K562 (cell line): ENCODE results near the gene SLFNL1.

ENCODE experiments used
- CTCF ChIP-seq, 3 experiments: IDR thresholded peaks in 2 of 3; conservative IDR thresholded peaks in 1 of 3; 2 replicates each; pipeline ENCODE4 v1.5.1; 2011 to 2012; ENCODE audit warnings: low read length in 3 of 3, mild to moderate bottlenecking in 3 of 3, control low read depth in 2 of 3, improper control_type of control experiment in 1 of 3, inconsistent platforms in 1 of 3, low read depth in 1 of 3, mixed read lengths in 1 of 3, moderate library complexity in 1 of 3; ENCODE audit not compliant: insufficient read depth in 2 of 3
- HDAC8 ChIP-seq: fragments of 450-650 bp; IDR thresholded peaks from 2 replicates; pipeline ENCODE4 v1.6.1; 2016; ENCODE audit warnings: mild to moderate bottlenecking, missing genetic modification characterization, moderate library complexity, missing compliant biosample characterization
- HNRNPL ChIP-seq: fragments of 200-400 bp; formaldehyde crosslinking; IDR thresholded peaks from 2 replicates; pipeline ENCODE4 v1.6.1; 2017; ENCODE audit warnings: low read depth, mild to moderate bottlenecking, low read length
- KHSRP ChIP-seq: fragments of 450-650 bp; IDR thresholded peaks from 2 replicates; pipeline ENCODE4 v1.6.1; 2017
- MIER1 ChIP-seq: fragments of 450-650 bp; IDR thresholded peaks from 2 replicates; pipeline ENCODE4 v1.6.1; 2016; ENCODE audit warnings: antibody characterized with exemption, mild to moderate bottlenecking, low read depth

GRCh38 chr1:41003127-41003639 lies 18.3 kb downstream of the SLFNL1 start:
- TF ChIP-seq HNRNPL (no peak), KHSRP (no peak), HDAC8 (tag) (no peak), CTCF (IDR thresholded peaks at IDR 0.05 in 2 of 3, conservative IDR thresholded peaks at IDR 0.05 in 1 of 3; ENCODE audit: insufficient read depth in 2 of 3, low read depth in 1 of 3, low read length in 3 of 3) (no peak), MIER1 (no peak)
